Measurements from ENCODE around the gene SLC46A1. TPM values are rescaled to one million over a fixed set of nuclear protein-coding genes. Genes with fewer than 3 reads are reported as not detected.

The SLC46A1 gene
- total and polyA plus RNA-seq, 9 of the 15 experiments (the other 6 are each of a cell fraction or from before 2014, with no cell fraction given) = 0.24 to 5.5 (median 3.1) TPM

- TF ChIP-seq STAT6 (CRISPR knock-in tag; IDR thresholded peaks at IDR 0.05) (peak; percentile 32; the same call in 1 of the 2 replicates), ZKSCAN1 (IDR thresholded peaks at IDR 0.05; ENCODE audit: low read depth, low read length) (no peak), ZNF318 (IDR thresholded peaks at IDR 0.05; ENCODE audit: borderline replicate concordance in 1 of 2, low read depth in 1 of 2) (no peak), ZNF124 (CRISPR knock-in tag; IDR thresholded peaks at IDR 0.05) (no peak), VEZF1 (CRISPR knock-in tag; IDR thresholded peaks at IDR 0.05) (peak; percentile 40; the same call in 1 of the 2 replicates), SIN3A (IDR thresholded peaks at IDR 0.05; ENCODE audit: borderline replicate concordance in 2 of 2, control insufficient read depth in 1 of 2, low read depth in 2 of 2, low read length in 2 of 2) (peak; percentile 53 to 91; a peak in 1 of 4 replicates)
These were observed 48.7 kb downstream of the SLC46A1 start, which contains the start of gene POLDIP2 (continued) for GRCh38 chr17:28357061-28357900.

Measured in K562 (cell line).